Prostate gland (tissue), 2 donors: ENCODE measurements around the gene MYCBP2. TPM values are rescaled to one million over a fixed set of nuclear protein-coding genes. Genes with fewer than 3 reads are reported as not detected.
"Not testable (repeated sequence)": the region's sequence is repeated elsewhere in the genome, so short reads cannot be mapped to it uniquely, and the experiment has no call there.

Experiments used
- DNase-seq: peaks from one replicate; pipeline ENCODE4 v3.0.0-alpha.2; 2019; ENCODE audit warnings: low spot score
- H3K27ac ChIP-seq, 2 donors: fragments of 200-600 bp; sonication (generic); 2 replicates each; pipeline ENCODE4 v1.5.1; 2017 to 2019
- H3K27me3 ChIP-seq: fragments of 200-600 bp; sonication (generic); replicated peaks from 2 replicates; pipeline ENCODE4 v1.5.1; 2019; ENCODE audit not compliant: insufficient read depth
- H3K36me3 ChIP-seq, 2 donors: fragments of 200-600 bp; sonication (generic); 1 replicate in 1 of 2; 2 replicates in 1 of 2; pipeline versions ENCODE4 v1.5.1 to v1.8.1; 2017 to 2019
- H3K4me1 ChIP-seq: fragments of 200-600 bp; sonication (generic); replicated peaks from 2 replicates; pipeline ENCODE4 v1.5.1; 2019
- H3K4me3 ChIP-seq, 2 donors: fragments of 200-600 bp; sonication (generic); 2 replicates each; pipeline ENCODE4 v1.5.1; 2017 to 2019
- H3K9me3 ChIP-seq: fragments of 200-600 bp; sonication (generic); 2 replicates; pipeline ENCODE4 v1.5.1; 2017
- CTCF ChIP-seq, 4 experiments: fragments of 200-600 bp in 2 of 4; fragments of 450-650 bp in 2 of 4; sonication (generic) in 2 of 4; IDR thresholded peaks; 1 replicate in 3 of 4; 2 replicates in 1 of 4; pipeline ENCODE4 v1.5.1; 2016 to 2019; ENCODE audit warnings: antibody characterized with exemption in 4 of 4, mild to moderate bottlenecking in 2 of 4, moderate library complexity in 2 of 4
- POLR2A ChIP-seq: fragments of 450-650 bp; IDR thresholded peaks from one replicate; pipeline ENCODE4 v1.6.1; 2016; ENCODE audit warnings: antibody characterized with exemption, mild to moderate bottlenecking
- POLR2AphosphoS5 ChIP-seq: sonication (generic); formaldehyde crosslinking; IDR thresholded peaks from one replicate; pipeline ENCODE4 v1.6.1; 2017; ENCODE audit warnings: antibody characterized with exemption
- WGBS: methylation state at CpG from one replicate; pipeline ENCODE4 v1.1.5; 2018; 5-methylcytosine and 5-hydroxymethylcytosine counted together
- intact Hi-C: fragments of 100-400 bp; cut with DNase I; formaldehyde crosslinking; loops from one replicate; pipeline ENCODE4 v1.14.2; 2022
- total RNA-seq, 2 donors: library from RNA; depleted of rRNA; stranded (reverse); fragments of >200 nt; gene quantifications; one replicate each; pipeline ENCODE4 v1.1.0, GENCODE V29; 2016

Gene MYCBP2
- total RNA-seq, 2 donors from 2014 or later, result 127 to 132 TPM

- H3K36me3 ChIP-seq, result no peaks in the 10 kb centered on the region
- H3K4me3 ChIP-seq, result no peak overlapping the region
- no peaks in the 10 kb centered on the region for H3K4me1 ChIP-seq
- no peaks in the 10 kb centered on the region for H3K27me3 ChIP-seq
- H3K27ac ChIP-seq, result no peak overlapping the region
- no peaks in the 10 kb centered on the region for H3K9me3 ChIP-seq
- intact Hi-C loops, result no loop called here
- no peak for DNase-seq
- no peak for TF ChIP-seq CTCF (IDR thresholded peaks at IDR 0.05)
- TF ChIP-seq POLR2AphosphoS5, result no peak
- TF ChIP-seq POLR2A, result no peak
- 83% methylated on average over 1 of the region's 1 CpG for WGBS
Measured at GRCh38 chr13:77349365-77349764, 22.5 kb upstream of the MYCBP2 start.

- H3K27me3 ChIP-seq, H3K36me3 ChIP-seq, H3K9me3 ChIP-seq, intact Hi-C loops, H3K27ac ChIP-seq, H3K4me3 ChIP-seq, H3K4me1 ChIP-seq, DNase-seq: not testable (repeated sequence)
- 92% methylated on average over 3 of the region's 3 CpGs for WGBS
Measured at GRCh38 chr13:77347351-77347750, 20.5 kb upstream of the MYCBP2 start.

GRCh38 chr13:77345150-77345780 lies 18.4 kb upstream of the MYCBP2 start:
- TF ChIP-seq CTCF (IDR thresholded peaks at IDR 0.05) (no peak), POLR2AphosphoS5 (no peak), POLR2A (no peak)
- no peaks in the 10 kb centered on the region for H3K36me3 ChIP-seq
- H3K4me3 ChIP-seq, result no peak overlapping the region
- no peak for DNase-seq
- no peaks in the 10 kb centered on the region for H3K9me3 ChIP-seq
- H3K27me3 ChIP-seq, result no peaks in the 10 kb centered on the region
- intact Hi-C loops, result no loop called here
- 81% methylated on average over 2 of the region's 2 CpGs for WGBS
- H3K4me1 ChIP-seq, result no peaks in the 10 kb centered on the region
- no peak overlapping the region for H3K27ac ChIP-seq

- Histone ChIP-seq H3K9me3 (no peaks in the 10 kb centered on the region), H3K27ac (no peak overlapping the region), H3K4me3 (no peak overlapping the region), H3K4me1 (no peaks in the 10 kb centered on the region), H3K27me3 (no peaks in the 10 kb centered on the region), H3K36me3 (no peaks in the 10 kb centered on the region)
- TF ChIP-seq POLR2AphosphoS5, result no peak
- TF ChIP-seq POLR2A, result no peak
- no peak for TF ChIP-seq CTCF (IDR thresholded peaks at IDR 0.05)
- intact Hi-C loops, result no loop called here
- WGBS, result 41% methylated on average over 4 of the region's 4 CpGs
- DNase-seq, result no peak
Measured at GRCh38 chr13:77343841-77344240, 16.9 kb upstream of the MYCBP2 start.

- H3K36me3 ChIP-seq, result no peaks in the 10 kb centered on the region
- intact Hi-C loops, result no loop called here
- no peaks in the 10 kb centered on the region for H3K4me1 ChIP-seq
- TF ChIP-seq POLR2A, result no peak
- no peak for TF ChIP-seq CTCF (IDR thresholded peaks at IDR 0.05)
- TF ChIP-seq POLR2AphosphoS5, result no peak
- H3K27me3 ChIP-seq, result no peaks in the 10 kb centered on the region
- no peaks in the 10 kb centered on the region for H3K9me3 ChIP-seq
- WGBS, result 88% methylated on average over 2 of the region's 2 CpGs
- no peak overlapping the region for H3K27ac ChIP-seq
- DNase-seq, result no peak
- H3K4me3 ChIP-seq, result no peak overlapping the region
Measured at GRCh38 chr13:77339408-77339807, 12.5 kb upstream of the MYCBP2 start.
